ENCODE measurements around the gene SCGB3A2.

- no peak for TF ChIP-seq EZH2 (IDR thresholded peaks at IDR 0.05)
- TF ChIP-seq POLR2AphosphoS5 (IDR thresholded peaks at IDR 0.05; ENCODE audit: borderline replicate concordance, low read depth, low read length): no peak
These were observed 23.1 kb downstream of the SCGB3A2 start for GRCh38 chr5:147901599-147902039.

Data from SK-N-MC (cell line).